GM23338 (cell line): Measurements from ENCODE around the gene TNFAIP1. TPM values are rescaled to one million over a fixed set of nuclear protein-coding genes. Genes with fewer than 3 reads are reported as not detected.

Experiments
- ATAC-seq: fragments of 200-7000 bp; cut with Tn5 transposase; 3 replicates; pipeline ENCODE4 v1.9.1; 2020
- DNase-seq: peaks from one replicate; pipeline ENCODE4 v3.0.0-alpha.2; 2015; ENCODE audit warnings: low spot score
- H2AFZ ChIP-seq: fragments of 200-600 bp; sonication (generic); 2 replicates; pipeline ENCODE4 v1.8.0; 2016; ENCODE audit warnings: antibody characterized with exemption, mild to moderate bottlenecking, moderate library complexity
- H3F3A ChIP-seq: fragments of 200-600 bp; sonication (generic); replicated peaks from 2 replicates; pipeline ENCODE4 v1.8.0; 2017; ENCODE audit warnings: antibody characterized with exemption, mixed run types, low read depth
- H3K27ac ChIP-seq: fragments of 200-600 bp; sonication (generic); 2 replicates; pipeline ENCODE4 v1.6.1; 2016; ENCODE audit warnings: low read depth
- H3K27me3 ChIP-seq: fragments of 200-600 bp; sonication (generic); 2 replicates; pipeline ENCODE4 v1.8.0; 2016; ENCODE audit warnings: mild to moderate bottlenecking, mixed run types, moderate library complexity; ENCODE audit not compliant: insufficient read depth
- H3K36me3 ChIP-seq: fragments of 200-600 bp; sonication (generic); 2 replicates; pipeline ENCODE4 v1.8.0; 2016; ENCODE audit warnings: mild to moderate bottlenecking; ENCODE audit not compliant: insufficient read depth
- H3K4me1 ChIP-seq: fragments of 200-600 bp; sonication (generic); 2 replicates; pipeline ENCODE4 v1.8.0; 2016; ENCODE audit warnings: mild to moderate bottlenecking, moderate library complexity; ENCODE audit not compliant: insufficient read depth
- H3K4me2 ChIP-seq: fragments of 200-600 bp; sonication (generic); 2 replicates; pipeline ENCODE4 v1.7.1; 2017; ENCODE audit warnings: mixed run types
- H3K4me3 ChIP-seq: fragments of 200-600 bp; sonication (generic); 2 replicates; pipeline ENCODE4 v1.6.1; 2016; ENCODE audit warnings: mixed run types
- H3K79me2 ChIP-seq: fragments of 200-600 bp; sonication (generic); replicated peaks from 2 replicates; pipeline ENCODE4 v1.8.0; 2017; ENCODE audit warnings: mild to moderate bottlenecking; ENCODE audit not compliant: insufficient read depth
- H3K9me2 ChIP-seq: fragments of 200-600 bp; sonication (generic); 2 replicates; pipeline ENCODE4 v1.8.0; 2017; ENCODE audit not compliant: insufficient read depth
- H4K20me1 ChIP-seq: fragments of 200-600 bp; sonication (generic); replicated peaks from 2 replicates; pipeline ENCODE4 v1.8.0; 2017; ENCODE audit warnings: mild to moderate bottlenecking; ENCODE audit not compliant: insufficient read depth
- H3K27ac Mint-ChIP-seq: 2 replicates; pipeline ENCODE4 v1.8.0; 2020; ENCODE audit warnings: inconsistent platforms, mild to moderate bottlenecking, moderate library complexity, mixed read lengths
- H3K27me3 Mint-ChIP-seq: 3 replicates; pipeline ENCODE4 v1.8.0; 2022; ENCODE audit warnings: low read depth, mild to moderate bottlenecking, moderate library complexity, mixed read lengths, inconsistent platforms; ENCODE audit not compliant: insufficient read depth, poor library complexity
- H3K36me3 Mint-ChIP-seq: 3 replicates; pipeline ENCODE4 v1.8.0; 2021; ENCODE audit warnings: low read depth, mild to moderate bottlenecking, inconsistent platforms, moderate library complexity, mixed read lengths
- H3K4me1 Mint-ChIP-seq: 3 replicates; pipeline ENCODE4 v1.8.0; 2020; ENCODE audit warnings: mild to moderate bottlenecking, inconsistent platforms, mixed read lengths
- H3K4me3 Mint-ChIP-seq: 3 replicates; pipeline ENCODE4 v1.8.0; 2021; ENCODE audit warnings: moderate library complexity, mild to moderate bottlenecking, inconsistent platforms, mixed read lengths
- H3K9me3 Mint-ChIP-seq: 3 replicates; pipeline ENCODE4 v1.8.0; 2020; ENCODE audit warnings: moderate library complexity, mild to moderate bottlenecking, inconsistent platforms, mixed read lengths
- CREB1 ChIP-seq: fragments of 250-450 bp; sonication (Bioruptor Pico); IDR thresholded peaks from 2 replicates; pipeline ENCODE4 v1.5.0; 2020; ENCODE audit warnings: low read depth, mild to moderate bottlenecking, moderate library complexity
- EZH2 ChIP-seq: fragments of 200-600 bp; sonication (generic); IDR thresholded peaks from one replicate; pipeline ENCODE4 v1.8.0; 2017; ENCODE audit warnings: antibody characterized with exemption, mild to moderate bottlenecking, low read depth; ENCODE audit not compliant: unreplicated experiment
- EZH2phosphoT487 ChIP-seq: fragments of 200-600 bp; sonication (generic); IDR thresholded peaks from one replicate; pipeline ENCODE4 v1.8.1; 2018; ENCODE audit warnings: antibody characterized with exemption; ENCODE audit not compliant: unreplicated experiment
- JUNB ChIP-seq: IDR thresholded peaks from one replicate; pipeline ENCODE4 v1.6.1; 2016; ENCODE audit warnings: antibody characterized with exemption; ENCODE audit not compliant: unreplicated experiment
- NANOG ChIP-seq: IDR thresholded peaks from 2 replicates; pipeline ENCODE4 v1.6.1; 2016; ENCODE audit warnings: antibody characterized with exemption, borderline replicate concordance
- POLR2AphosphoS5 ChIP-seq: IDR thresholded peaks from 2 replicates; pipeline ENCODE4 v1.6.1; 2016; ENCODE audit warnings: antibody characterized with exemption, low read depth
- STAT1 ChIP-seq: IDR thresholded peaks from one replicate; pipeline ENCODE4 v1.6.1; 2016; ENCODE audit warnings: antibody characterized with exemption; ENCODE audit not compliant: unreplicated experiment
- ZNF114 ChIP-seq: fragments of 250-450 bp; sonication (Bioruptor Pico); IDR thresholded peaks from 2 replicates; pipeline ENCODE4 v1.5.0; 2020; ENCODE audit warnings: mild to moderate bottlenecking, moderate library complexity
- ZNF331 ChIP-seq: fragments of 250-450 bp; sonication (Bioruptor Pico); IDR thresholded peaks from 2 replicates; pipeline ENCODE4 v1.5.0; 2020; ENCODE audit warnings: low read depth, mild to moderate bottlenecking, moderate library complexity
- polyA plus RNA-seq: library from polyadenylated mRNA; unstranded; fragments of >200 nt; fragmentation: Nextera tagmentation; extraction: Ambion mirVana; gene quantifications from 2 replicates; pipeline ENCODE4 v1.2.1, GENCODE V29; 2016
- total RNA-seq: library from RNA; depleted of rRNA; stranded (reverse); fragments of >200 nt; shearing (Covaris generic); gene quantifications from 2 replicates; pipeline ENCODE4 v1.2.3, GENCODE V29; 2014
- TF ChIP-seq, protein P1 (sequence below): IDR thresholded peaks from one replicate; pipeline ENCODE4 v1.6.1; 2018; ENCODE audit warnings: antibody characterized with exemption; ENCODE audit not compliant: unreplicated experiment
- TF ChIP-seq, protein P2 (sequence below): fragments of 250-450 bp; sonication (Bioruptor Pico); IDR thresholded peaks from 2 replicates; pipeline ENCODE4 v1.5.0; 2020; ENCODE audit warnings: mild to moderate bottlenecking, moderate library complexity
- TF ChIP-seq, protein P3 (sequence below), 2 experiments: fragments of 200-600 bp in 1 of 2; sonication (generic) in 1 of 2; conservative IDR thresholded peaks; 2 replicates each; pipeline versions ENCODE4 v1.5.1 to v1.6.1; 2016 to 2017; ENCODE audit warnings: antibody characterized with exemption in 2 of 2, low read depth in 2 of 2, mild to moderate bottlenecking in 2 of 2, moderate library complexity in 1 of 2
- TF ChIP-seq, protein P4 (sequence below): IDR thresholded peaks from 2 replicates; pipeline ENCODE4 v1.6.1; 2016; ENCODE audit warnings: antibody characterized with exemption

TNFAIP1 gene
- total and polyA plus RNA-seq, 2 experiments from 2014 or later = 6.3 to 13.1 TPM

DNA sequence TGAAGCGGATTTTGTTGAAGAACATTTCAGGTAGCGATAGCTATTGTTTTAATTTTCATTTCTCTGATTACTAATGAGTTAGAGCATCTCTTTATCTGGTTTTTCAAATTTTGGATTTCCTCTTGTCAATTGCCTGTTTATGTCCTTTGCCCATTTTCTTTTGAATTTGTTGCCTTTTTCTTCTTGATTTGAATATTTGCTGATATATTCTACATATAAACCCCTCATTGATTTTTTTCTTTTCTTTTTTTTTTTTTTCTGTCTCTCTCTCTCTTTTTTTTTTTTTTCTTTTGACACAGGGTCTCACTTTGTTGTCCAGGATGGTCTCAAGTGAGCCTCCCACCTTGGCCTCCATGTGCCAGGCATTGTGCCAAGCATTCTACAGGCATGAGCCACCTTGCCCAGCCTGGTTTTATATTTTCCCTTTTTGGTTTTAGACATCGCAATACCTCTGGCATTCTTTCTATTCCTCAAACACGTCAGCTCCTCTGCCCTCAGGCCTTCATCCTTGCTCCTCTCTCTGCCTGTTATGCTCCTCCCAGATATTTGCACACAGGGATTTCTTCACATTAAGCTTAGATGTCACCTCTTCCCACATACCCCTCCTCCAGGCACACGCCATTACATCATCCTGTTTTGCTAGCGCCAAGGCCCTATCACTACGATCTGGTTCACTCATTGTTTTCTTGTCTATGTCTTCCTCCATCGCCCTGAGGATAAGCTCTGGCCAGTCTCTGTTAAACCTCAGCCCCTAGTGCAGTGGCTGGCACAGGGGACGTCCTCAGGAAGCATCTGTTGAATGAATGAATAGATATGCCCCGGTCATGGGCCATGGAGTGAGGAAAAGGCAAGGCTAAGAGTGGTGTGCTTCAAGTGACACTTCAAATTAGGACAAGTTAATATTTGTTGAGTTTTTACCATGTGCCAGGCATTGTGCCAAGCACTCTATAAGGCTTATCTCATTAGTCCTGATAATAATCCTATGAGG, 44.5 kb downstream of the TNFAIP1 start:
- H3K4me2 ChIP-seq = no peak overlapping the region
- Mint-ChIP-seq H3K27me3 (peaks cover 55% of the 10 kb centered on the region), H3K36me3 (no peaks in the 10 kb centered on the region; the same call in 2 of the 3 replicates), H3K4me1 (peaks cover 7% of the 10 kb centered on the region), H3K4me3 (no peak overlapping the region), H3K9me3 (no peaks in the 10 kb centered on the region; the same call in 2 of the 3 replicates), H3K27ac (no peak overlapping the region)
- ATAC-seq (no peak), DNase-seq (no peak)
- H3F3A ChIP-seq = 0 out of 2 replicates have a peak, but pooled peaks cover 7% of the 10 kb centered on the region
- peaks cover 11% of the 10 kb centered on the region; the same call in 1 of the 2 replicates for H3K4me1 ChIP-seq
- TF ChIP-seq, protein P1, sequence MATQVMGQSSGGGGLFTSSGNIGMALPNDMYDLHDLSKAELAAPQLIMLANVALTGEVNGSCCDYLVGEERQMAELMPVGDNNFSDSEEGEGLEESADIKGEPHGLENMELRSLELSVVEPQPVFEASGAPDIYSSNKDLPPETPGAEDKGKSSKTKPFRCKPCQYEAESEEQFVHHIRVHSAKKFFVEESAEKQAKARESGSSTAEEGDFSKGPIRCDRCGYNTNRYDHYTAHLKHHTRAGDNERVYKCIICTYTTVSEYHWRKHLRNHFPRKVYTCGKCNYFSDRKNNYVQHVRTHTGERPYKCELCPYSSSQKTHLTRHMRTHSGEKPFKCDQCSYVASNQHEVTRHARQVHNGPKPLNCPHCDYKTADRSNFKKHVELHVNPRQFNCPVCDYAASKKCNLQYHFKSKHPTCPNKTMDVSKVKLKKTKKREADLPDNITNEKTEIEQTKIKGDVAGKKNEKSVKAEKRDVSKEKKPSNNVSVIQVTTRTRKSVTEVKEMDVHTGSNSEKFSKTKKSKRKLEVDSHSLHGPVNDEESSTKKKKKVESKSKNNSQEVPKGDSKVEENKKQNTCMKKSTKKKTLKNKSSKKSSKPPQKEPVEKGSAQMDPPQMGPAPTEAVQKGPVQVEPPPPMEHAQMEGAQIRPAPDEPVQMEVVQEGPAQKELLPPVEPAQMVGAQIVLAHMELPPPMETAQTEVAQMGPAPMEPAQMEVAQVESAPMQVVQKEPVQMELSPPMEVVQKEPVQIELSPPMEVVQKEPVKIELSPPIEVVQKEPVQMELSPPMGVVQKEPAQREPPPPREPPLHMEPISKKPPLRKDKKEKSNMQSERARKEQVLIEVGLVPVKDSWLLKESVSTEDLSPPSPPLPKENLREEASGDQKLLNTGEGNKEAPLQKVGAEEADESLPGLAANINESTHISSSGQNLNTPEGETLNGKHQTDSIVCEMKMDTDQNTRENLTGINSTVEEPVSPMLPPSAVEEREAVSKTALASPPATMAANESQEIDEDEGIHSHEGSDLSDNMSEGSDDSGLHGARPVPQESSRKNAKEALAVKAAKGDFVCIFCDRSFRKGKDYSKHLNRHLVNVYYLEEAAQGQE = no peak
- TF ChIP-seq, protein P2, sequence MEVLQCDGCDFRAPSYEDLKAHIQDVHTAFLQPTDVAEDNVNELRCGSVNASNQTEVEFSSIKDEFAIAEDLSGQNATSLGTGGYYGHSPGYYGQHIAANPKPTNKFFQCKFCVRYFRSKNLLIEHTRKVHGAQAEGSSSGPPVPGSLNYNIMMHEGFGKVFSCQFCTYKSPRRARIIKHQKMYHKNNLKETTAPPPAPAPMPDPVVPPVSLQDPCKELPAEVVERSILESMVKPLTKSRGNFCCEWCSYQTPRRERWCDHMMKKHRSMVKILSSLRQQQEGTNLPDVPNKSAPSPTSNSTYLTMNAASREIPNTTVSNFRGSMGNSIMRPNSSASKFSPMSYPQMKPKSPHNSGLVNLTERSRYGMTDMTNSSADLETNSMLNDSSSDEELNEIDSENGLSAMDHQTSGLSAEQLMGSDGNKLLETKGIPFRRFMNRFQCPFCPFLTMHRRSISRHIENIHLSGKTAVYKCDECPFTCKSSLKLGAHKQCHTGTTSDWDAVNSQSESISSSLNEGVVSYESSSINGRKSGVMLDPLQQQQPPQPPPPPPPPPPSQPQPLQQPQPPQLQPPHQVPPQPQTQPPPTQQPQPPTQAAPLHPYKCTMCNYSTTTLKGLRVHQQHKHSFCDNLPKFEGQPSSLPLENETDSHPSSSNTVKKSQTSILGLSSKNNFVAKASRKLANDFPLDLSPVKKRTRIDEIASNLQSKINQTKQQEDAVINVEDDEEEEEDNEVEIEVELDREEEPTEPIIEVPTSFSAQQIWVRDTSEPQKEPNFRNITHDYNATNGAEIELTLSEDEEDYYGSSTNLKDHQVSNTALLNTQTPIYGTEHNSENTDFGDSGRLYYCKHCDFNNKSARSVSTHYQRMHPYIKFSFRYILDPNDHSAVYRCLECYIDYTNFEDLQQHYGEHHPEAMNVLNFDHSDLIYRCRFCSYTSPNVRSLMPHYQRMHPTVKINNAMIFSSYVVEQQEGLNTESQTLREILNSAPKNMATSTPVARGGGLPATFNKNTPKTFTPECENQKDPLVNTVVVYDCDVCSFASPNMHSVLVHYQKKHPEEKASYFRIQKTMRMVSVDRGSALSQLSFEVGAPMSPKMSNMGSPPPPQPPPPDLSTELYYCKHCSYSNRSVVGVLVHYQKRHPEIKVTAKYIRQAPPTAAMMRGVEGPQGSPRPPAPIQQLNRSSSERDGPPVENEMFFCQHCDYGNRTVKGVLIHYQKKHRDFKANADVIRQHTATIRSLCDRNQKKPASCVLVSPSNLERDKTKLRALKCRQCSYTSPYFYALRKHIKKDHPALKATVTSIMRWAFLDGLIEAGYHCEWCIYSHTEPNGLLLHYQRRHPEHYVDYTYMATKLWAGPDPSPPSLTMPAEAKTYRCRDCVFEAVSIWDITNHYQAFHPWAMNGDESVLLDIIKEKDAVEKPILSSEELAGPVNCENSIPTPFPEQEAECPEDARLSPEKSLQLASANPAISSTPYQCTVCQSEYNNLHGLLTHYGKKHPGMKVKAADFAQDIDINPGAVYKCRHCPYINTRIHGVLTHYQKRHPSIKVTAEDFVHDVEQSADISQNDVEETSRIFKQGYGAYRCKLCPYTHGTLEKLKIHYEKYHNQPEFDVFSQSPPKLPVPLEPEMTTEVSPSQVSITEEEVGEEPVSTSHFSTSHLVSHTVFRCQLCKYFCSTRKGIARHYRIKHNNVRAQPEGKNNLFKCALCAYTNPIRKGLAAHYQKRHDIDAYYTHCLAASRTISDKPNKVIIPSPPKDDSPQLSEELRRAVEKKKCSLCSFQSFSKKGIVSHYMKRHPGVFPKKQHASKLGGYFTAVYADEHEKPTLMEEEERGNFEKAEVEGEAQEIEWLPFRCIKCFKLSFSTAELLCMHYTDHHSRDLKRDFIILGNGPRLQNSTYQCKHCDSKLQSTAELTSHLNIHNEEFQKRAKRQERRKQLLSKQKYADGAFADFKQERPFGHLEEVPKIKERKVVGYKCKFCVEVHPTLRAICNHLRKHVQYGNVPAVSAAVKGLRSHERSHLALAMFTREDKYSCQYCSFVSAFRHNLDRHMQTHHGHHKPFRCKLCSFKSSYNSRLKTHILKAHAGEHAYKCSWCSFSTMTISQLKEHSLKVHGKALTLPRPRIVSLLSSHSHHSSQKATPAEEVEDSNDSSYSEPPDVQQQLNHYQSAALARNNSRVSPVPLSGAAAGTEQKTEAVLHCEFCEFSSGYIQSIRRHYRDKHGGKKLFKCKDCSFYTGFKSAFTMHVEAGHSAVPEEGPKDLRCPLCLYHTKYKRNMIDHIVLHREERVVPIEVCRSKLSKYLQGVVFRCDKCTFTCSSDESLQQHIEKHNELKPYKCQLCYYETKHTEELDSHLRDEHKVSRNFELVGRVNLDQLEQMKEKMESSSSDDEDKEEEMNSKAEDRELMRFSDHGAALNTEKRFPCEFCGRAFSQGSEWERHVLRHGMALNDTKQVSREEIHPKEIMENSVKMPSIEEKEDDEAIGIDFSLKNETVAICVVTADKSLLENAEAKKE (CRISPR knock-in tag) = no peak
- TF ChIP-seq, protein P3, sequence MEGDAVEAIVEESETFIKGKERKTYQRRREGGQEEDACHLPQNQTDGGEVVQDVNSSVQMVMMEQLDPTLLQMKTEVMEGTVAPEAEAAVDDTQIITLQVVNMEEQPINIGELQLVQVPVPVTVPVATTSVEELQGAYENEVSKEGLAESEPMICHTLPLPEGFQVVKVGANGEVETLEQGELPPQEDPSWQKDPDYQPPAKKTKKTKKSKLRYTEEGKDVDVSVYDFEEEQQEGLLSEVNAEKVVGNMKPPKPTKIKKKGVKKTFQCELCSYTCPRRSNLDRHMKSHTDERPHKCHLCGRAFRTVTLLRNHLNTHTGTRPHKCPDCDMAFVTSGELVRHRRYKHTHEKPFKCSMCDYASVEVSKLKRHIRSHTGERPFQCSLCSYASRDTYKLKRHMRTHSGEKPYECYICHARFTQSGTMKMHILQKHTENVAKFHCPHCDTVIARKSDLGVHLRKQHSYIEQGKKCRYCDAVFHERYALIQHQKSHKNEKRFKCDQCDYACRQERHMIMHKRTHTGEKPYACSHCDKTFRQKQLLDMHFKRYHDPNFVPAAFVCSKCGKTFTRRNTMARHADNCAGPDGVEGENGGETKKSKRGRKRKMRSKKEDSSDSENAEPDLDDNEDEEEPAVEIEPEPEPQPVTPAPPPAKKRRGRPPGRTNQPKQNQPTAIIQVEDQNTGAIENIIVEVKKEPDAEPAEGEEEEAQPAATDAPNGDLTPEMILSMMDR (conservative IDR thresholded peaks at IDR 0.05; ENCODE audit: low read depth in 2 of 2) = no peak
- TF ChIP-seq JUNB (no peak), EZH2 (no peak), CREB1 (CRISPR knock-in tag) (no peak), ZNF114 (no peak), ZNF331 (no peak), STAT1 (no peak), EZH2phosphoT487 (no peak), POLR2AphosphoS5 (no peak), NANOG (no peak)
- TF ChIP-seq, protein P4, sequence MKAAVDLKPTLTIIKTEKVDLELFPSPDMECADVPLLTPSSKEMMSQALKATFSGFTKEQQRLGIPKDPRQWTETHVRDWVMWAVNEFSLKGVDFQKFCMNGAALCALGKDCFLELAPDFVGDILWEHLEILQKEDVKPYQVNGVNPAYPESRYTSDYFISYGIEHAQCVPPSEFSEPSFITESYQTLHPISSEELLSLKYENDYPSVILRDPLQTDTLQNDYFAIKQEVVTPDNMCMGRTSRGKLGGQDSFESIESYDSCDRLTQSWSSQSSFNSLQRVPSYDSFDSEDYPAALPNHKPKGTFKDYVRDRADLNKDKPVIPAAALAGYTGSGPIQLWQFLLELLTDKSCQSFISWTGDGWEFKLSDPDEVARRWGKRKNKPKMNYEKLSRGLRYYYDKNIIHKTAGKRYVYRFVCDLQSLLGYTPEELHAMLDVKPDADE = no peak
- H3K79me2 ChIP-seq = no peaks in the 10 kb centered on the region
- no peaks in the 10 kb centered on the region for H3K36me3 ChIP-seq
- no peak overlapping the region for H3K4me3 ChIP-seq
- H3K27ac ChIP-seq = no peak overlapping the region
- no peaks in the 10 kb centered on the region for H3K9me2 ChIP-seq
- peaks cover 5% of the 10 kb centered on the region; the same call in 1 of the 2 replicates for H4K20me1 ChIP-seq
- H2AFZ ChIP-seq = no peak overlapping the region
- peaks cover 58% of the 10 kb centered on the region for H3K27me3 ChIP-seq
